ENCODE results near the gene CCDC13.
"Not testable (repeated sequence)": the region's sequence is repeated elsewhere in the genome, so short reads cannot be mapped to it uniquely, and the experiment has no call there.

The CCDC13 gene

GRCh38 chr3:42772670-42773408, at the start of gene CCDC13:
Gene CCDC13, minus strand, starts transcription at chr3:42773253. Its CDS starts 14,908 bp downstream, at chr3:42758345.
- DNase-seq, result peak; percentile 90

DNA sequence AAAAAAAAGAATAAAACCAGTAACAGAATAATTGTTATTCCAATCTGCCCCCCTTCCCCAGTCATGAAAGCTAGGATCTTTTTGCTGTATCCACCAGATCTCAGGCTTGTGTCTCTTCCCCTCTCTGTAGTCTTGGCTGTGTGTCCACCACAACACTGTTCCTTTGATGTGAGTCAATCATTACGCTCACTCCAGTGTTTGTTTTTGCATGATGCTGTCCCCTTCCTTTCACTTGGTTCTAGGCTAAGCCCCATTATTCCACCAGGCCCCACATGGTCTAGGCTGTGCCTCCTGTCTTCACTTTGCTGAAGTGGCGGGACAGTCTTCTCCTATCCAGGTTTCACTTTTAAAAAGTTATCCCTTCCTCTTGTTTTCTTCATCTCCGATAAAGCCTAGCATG, 49.8 kb upstream of the CCDC13 start:
- DNase-seq, result no peak

DNA sequence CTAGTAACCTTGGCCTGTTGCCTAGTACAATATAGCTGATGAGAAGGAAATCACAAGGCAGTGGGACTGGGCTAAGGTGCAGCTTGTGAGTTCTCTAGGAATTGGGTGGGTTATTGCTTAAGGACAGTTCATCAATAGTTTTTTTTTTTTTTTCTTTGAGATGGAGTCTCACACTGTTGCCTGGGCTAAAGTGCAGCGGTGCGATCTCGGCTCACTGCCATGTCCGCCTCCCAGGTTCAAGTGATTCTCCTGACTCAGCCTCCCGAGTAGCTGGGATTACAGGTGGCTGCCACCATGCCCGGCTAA, 47.6 kb upstream of the CCDC13 start:
- DNase-seq, result no peak

- no peak for DNase-seq
Measured at GRCh38 chr3:42819351-42819965, 46.4 kb upstream of the CCDC13 start.

DNA sequence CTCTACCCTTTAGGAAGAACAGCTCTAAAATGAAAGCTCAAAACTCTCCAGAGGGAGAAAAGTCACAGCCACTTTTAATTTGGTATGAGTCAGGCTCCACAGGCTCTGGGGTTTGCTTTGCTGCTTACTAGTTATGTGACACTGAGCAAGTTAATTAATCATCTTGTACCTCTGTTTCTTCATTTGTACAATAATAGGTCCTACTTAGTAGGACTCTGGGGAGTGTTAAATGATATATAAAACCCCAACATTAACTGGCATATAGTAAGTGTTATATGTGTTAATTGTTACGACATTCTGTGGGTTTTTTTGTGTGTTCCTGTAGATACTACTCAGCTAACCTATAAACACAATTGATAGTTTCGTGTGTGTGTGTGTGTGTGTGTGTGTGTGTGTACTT, 42.8 kb upstream of the CCDC13 start:
- DNase-seq, result no peak

GRCh38 chr3:42814914-42815507, 42.0 kb upstream of the CCDC13 start:
- no peak for DNase-seq

GRCh38 chr3:42814246-42814645, 41.2 kb upstream of the CCDC13 start:
- no peak for DNase-seq

GRCh38 chr3:42811118-42811883, 38.2 kb upstream of the CCDC13 start:
- not testable (repeated sequence) for DNase-seq

GRCh38 chr3:42810706-42811105, 37.7 kb upstream of the CCDC13 start:
- not testable (repeated sequence) for DNase-seq

DNA sequence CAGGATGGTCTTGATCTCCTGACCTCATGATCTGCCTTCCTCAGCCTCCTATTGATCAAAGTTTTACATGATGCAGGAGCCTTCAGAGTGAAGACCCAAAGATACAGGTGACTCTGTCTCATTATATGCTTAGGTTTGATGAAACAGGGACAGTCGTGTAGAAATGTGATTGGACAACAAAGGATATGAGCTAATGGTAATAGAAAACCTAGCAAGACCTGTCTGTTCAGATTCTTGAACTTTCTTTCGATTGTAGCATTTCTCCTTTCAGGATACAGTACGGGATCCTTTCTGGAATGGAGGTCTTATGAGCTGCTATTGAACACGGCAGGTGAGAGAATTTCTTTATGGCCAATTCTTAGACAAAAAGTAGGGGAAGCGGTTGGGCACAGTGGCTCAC, 36.1 kb upstream of the CCDC13 start, which contains the start of gene ACKR2:
ACKR2 (plus strand) TSS at position 244 of the 400 bp plus-strand sequence. CDS start 55,058 bp downstream, outside the sequence.
- DNase-seq, result no peak

DNA sequence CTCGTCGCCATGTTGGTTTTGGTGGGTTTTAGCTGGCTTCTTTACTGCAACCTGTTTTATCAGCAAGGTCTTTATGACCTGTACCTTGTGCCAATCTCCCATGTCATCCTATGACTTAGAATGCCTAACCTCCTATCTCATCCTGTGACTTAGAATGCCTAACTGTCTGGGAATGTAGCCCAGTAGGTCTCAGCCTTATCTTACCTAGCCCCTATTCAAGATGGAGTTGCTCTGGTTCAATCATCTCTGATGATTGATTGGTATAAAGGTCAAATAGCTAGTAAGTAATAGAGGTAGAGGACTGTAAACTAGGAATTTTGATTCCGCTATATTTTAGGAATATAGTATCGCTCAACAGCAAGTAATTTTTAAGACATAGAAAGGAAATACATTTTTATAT, 34.9 kb upstream of the CCDC13 start:
- no peak for DNase-seq

- no peak for DNase-seq
Measured at GRCh38 chr3:42805141-42805821, 32.2 kb upstream of the CCDC13 start.

DNA sequence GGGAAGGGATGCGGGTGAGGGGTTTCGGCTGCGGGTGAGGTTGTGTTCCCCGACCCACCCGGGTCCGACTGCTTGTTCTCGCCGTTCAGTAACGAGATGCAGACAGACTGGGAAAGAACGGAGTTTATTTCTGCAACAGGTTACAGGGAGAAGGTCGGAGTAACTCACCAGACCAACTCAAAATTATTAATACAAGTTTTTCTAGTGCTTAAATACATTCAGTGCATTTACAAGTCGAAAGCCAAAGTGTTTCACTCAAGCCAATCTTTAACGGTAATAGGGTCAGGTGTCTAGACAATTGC, 31.7 kb upstream of the CCDC13 start:
- no peak for DNase-seq

GRCh38 chr3:42804106-42804830, 31.2 kb upstream of the CCDC13 start, which contains the start of gene HIGD1A:
Gene HIGD1A, minus strand, starts transcription at chr3:42804490. Its CDS starts 10,237 bp downstream, at chr3:42794253.
- DNase-seq, result peak; percentile 95

- DNase-seq, result peak; percentile 32
Measured at GRCh38 chr3:42803414-42804105, 30.5 kb upstream of the CCDC13 start.

- no peak for DNase-seq
Measured at GRCh38 chr3:42802876-42803413, 29.9 kb upstream of the CCDC13 start.

- DNase-seq, result no peak
Measured at GRCh38 chr3:42801784-42802183, 28.7 kb upstream of the CCDC13 start.

DNA sequence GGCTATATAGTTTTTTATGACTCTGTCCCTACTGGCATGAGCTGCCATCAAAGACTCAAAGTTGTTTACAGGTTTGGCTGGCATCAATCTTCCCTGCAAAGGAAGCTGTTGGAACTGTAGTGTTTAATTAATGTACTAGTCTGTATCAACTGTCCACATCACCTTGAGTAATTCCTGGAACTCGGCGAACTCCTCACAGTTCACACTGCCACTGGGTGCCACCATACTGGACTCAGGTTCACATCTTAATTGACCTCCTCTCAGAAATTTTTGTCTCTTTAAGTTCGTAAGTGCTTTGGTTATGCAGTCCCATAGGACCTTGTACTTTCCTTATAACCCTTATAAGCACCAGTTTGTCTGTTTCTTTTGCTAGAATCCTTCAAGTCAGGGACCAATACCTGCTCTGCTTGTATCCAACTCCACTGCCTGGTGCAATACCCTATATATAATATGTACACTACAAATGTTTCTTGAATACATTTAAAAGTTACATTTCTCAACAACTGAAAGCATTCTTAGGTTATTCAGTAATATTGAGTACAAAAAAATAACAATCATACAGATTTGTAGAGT, 28.1 kb upstream of the CCDC13 start:
- DNase-seq, result no peak

GRCh38 chr3:42800251-42800650, 27.2 kb upstream of the CCDC13 start:
- no peak for DNase-seq

DNA sequence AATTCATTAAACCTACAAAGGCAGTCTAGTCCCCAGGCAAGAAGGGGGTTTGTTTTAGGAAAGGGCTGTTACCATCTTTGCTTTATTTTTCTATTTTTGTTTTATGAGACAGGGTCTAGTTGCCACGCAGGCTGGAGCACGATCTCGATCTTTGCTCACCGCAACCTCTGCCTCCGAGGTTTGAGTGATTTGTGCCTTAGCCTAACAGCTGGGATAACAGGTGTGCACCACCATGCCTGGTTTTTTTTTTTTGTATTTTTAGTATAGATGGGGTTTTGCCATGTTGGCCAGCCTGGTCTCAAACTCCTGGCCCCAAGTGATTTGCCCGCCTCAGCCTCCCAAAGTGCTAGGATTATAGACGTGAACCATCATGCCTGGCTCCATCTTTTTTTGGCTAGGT, 26.3 kb upstream of the CCDC13 start:
- DNase-seq, result no peak

GRCh38 chr3:42796332-42796885, 23.4 kb upstream of the CCDC13 start:
- DNase-seq, result no peak
